MM.1S (cell line): Measurements from ENCODE around the gene CWF19L1.

Source experiments
- CTCF ChIP-seq: fragments of 300-600 bp; sonication (generic); IDR thresholded peaks from 2 replicates; pipeline ENCODE4 v1.5.1; 2016; ENCODE audit warnings: antibody characterized with exemption, low read length, mixed read lengths
- EZH2phosphoT487 ChIP-seq: fragments of 300-600 bp; sonication (generic); IDR thresholded peaks from 2 replicates; pipeline ENCODE4 v1.6.1; 2018; ENCODE audit warnings: antibody characterized with exemption, low read length

DNA sequence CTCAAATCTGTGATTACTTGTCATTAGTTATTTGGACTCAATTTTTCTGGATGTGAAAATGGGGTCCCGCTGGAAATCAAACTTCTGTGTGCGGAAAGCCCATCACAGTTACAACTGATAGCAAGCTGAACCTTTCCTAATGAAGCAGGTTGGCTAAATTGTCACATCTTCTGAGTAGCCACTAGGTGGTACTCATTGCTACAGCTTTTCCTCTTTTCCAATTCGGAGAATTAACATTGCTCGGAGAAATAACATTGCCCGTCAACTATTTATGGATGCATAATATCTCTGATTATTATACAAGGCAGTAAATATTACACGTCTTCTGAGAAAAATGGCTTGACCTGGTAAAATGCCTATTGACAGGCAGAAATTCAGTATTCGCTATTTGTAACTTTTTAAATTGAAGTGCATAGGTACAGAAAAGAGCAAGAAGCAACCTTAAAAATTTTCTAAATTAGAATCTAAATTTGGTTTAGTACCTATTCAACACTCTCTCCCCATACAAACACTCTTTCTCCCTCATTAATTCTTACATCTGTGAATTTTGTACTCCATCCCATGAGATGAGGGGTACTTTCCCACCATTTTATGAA lies 36.4 kb upstream of the CWF19L1 start:
- TF ChIP-seq CTCF, result peak; percentile 75
- TF ChIP-seq EZH2phosphoT487, result no peak
